Esophagus (tissue), 2 donors: ENCODE data around the gene POLE. TPM values are rescaled to one million over a fixed set of nuclear protein-coding genes. Genes with fewer than 3 reads are reported as not detected.
A peak's percentile ranks its signal among the peaks of the same experiment; 100 is the strongest.

Experiments
- H3K27ac ChIP-seq, 2 donors: one replicate each; pipeline ENCODE4 v1.5.1; 2013; ENCODE audit warnings: low read depth in 2 of 2, mild to moderate bottlenecking in 2 of 2, inconsistent platforms in 1 of 2, low read length in 1 of 2, moderate library complexity in 1 of 2
- H3K27me3 ChIP-seq, 2 donors: one replicate each; pipeline ENCODE4 v1.6.1; 2013; ENCODE audit warnings: low read length in 2 of 2, control low read depth in 1 of 2, mild to moderate bottlenecking in 1 of 2; ENCODE audit not compliant: insufficient read depth in 2 of 2, control insufficient read depth in 1 of 2
- H3K36me3 ChIP-seq, 2 donors: one replicate each; pipeline ENCODE4 v1.6.1; 2013; ENCODE audit warnings: low read length in 1 of 2; ENCODE audit not compliant: control insufficient read depth in 2 of 2, insufficient read depth in 2 of 2
- H3K4me1 ChIP-seq, 2 donors: one replicate each; pipeline ENCODE4 v1.6.1; 2013; ENCODE audit warnings: low read length in 1 of 2; ENCODE audit not compliant: control insufficient read depth in 2 of 2, insufficient read depth in 2 of 2
- H3K4me3 ChIP-seq, 2 donors: one replicate each; pipeline ENCODE4 v1.5.1; 2013; ENCODE audit warnings: low read length in 2 of 2, mild to moderate bottlenecking in 2 of 2, low read depth in 1 of 2, moderate library complexity in 1 of 2
- H3K9me3 ChIP-seq, 2 donors: one replicate each; pipeline ENCODE4 v1.6.1; 2013; ENCODE audit warnings: mild to moderate bottlenecking in 2 of 2, low read depth in 1 of 2, low read length in 1 of 2, moderate library complexity in 1 of 2; ENCODE audit not compliant: control insufficient read depth in 2 of 2, insufficient read depth in 1 of 2
- WGBS, 2 donors: extraction: QIAGEN DNeasy Blood & Tissue Kit; methylation state at CpG; one replicate each; pipeline ENCODE4 v1.1.7; 2013; 5-methylcytosine and 5-hydroxymethylcytosine counted together
- polyA plus RNA-seq, 2 donors: library from polyadenylated mRNA; stranded (reverse); fragments of 200-250 nt; gene quantifications; one replicate each; pipeline ENCODE4 v1.2.3, GENCODE V29; 2013
- donor health status: healthy with polysubstance abuse.
- donor health status: Bipolar disorder and iron deficiency.

Gene POLE
- polyA plus RNA-seq, 2 donors = 16.7 to 41.2 TPM

DNA sequence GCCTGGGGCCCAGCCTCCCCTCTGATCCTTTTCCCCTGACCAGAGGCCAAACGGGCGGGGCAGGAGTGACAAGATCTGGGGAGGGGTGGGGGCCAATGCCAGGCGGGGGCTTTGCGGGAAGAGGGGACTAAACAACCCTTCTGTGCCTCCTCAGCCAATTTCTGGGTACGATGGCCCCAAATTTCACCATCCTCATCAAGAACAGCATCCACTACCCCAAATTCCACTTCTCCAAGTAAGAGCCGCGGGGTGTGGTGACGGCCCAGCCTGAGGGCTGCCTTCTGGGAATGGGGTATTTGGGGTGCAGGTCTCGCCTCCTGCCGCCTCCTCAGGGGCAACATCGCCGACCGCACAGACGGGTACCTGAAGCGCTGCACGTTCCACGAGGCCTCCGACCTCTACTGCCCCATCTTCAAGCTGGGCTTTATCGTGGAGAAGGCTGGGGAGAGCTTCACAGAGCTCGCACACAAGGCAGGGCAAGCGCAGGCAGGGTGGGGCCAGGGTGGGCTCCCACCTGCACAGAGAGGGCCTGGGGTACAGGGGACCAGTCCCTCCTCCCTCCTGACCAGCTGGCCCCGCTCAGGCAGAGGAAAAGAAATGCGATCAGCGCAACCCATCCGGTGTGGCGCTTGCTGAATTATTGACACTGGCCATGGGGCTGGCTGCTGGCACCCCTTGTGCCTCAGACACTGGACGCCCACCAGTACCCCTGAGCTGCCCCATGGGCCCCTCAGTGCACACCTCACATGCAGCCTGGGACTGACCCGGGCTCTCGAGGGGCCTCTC is 66.8 kb downstream of the POLE start:
- H3K36me3 ChIP-seq = peaks cover 0 to 12% of the 10 kb centered on the region in 2 donors
- no peak overlapping the region for H3K4me3 ChIP-seq
- H3K27me3 ChIP-seq = peaks cover 2 to 19% of the 10 kb centered on the region in 2 donors
- no peak overlapping the region for H3K27ac ChIP-seq
- H3K9me3 ChIP-seq = peaks cover 0 to 11% of the 10 kb centered on the region in 2 donors
- whole genome bisulfite sequencing, 2 donors = 54 to 56% methylated on average over 21 to 29 of the region's 29 CpGs
- peaks cover 15% of the 10 kb centered on the region in 2 donors for H3K4me1 ChIP-seq

DNA sequence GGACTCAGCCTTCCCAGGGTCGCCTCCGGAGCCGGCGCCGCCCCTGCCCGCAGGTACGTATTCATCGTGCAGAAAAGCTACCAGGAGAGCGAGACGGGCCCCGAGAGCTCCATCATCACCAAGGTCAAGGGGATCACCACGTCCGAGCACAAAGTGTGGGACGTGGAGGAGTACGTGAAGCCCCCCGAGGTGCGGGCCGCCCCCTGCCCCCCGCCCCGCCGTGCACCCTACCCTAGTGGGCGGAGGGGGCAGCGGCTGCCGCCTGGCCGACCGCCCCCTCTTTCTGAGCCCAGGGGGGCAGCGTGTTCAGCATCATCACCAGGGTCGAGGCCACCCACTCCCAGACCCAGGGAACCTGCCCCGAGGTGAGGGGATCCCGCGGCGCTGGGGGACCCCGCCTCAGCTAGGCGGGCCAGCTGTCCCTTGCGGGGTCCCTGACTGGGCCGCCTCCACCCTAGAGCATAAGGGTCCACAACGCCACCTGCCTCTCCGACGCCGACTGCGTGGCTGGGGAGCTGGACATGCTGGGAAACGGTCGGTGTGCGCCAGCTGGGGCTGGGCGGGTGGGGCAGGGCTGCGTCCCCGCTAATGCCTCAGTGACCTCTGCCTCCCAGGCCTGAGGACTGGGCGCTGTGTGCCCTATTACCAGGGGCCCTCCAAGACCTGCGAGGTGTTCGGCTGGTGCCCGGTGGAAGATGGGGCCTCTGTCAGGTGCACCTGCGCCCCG is 67.6 kb downstream of the POLE start:
- H3K27ac ChIP-seq = no peak overlapping the region
- no peak overlapping the region for H3K4me3 ChIP-seq
- peaks cover 15% of the 10 kb centered on the region in 2 donors for H3K4me1 ChIP-seq
- peaks cover 0 to 5% of the 10 kb centered on the region in 2 donors for H3K36me3 ChIP-seq
- WGBS, 2 donors = 16 to 19% methylated on average over 52 to 53 of the region's 53 CpGs
- peaks cover 0 to 11% of the 10 kb centered on the region in 2 donors for H3K9me3 ChIP-seq
- H3K27me3 ChIP-seq = peaks cover 2 to 19% of the 10 kb centered on the region in 2 donors

DNA sequence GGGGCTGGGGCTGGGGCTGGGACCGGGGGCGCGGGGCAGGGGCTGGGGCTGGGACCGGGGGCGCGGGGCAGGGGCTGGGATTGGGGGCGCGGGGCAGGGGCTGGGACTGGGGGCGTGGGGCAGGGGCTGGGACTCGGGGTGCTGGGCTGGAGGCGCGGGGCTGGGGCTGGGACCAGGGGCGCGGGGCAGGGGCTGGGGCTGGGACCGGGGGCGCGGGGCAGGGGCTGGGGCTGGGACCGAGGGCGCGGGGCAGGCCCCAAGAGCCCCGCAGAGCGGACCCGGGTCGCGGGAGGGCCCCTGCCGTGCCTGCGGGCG is 68.1 kb downstream of the POLE start:
- peaks cover 0 to 11% of the 10 kb centered on the region in 2 donors for H3K9me3 ChIP-seq
- H3K27me3 ChIP-seq = peaks cover 2 to 19% of the 10 kb centered on the region in 2 donors
- H3K4me3 ChIP-seq = no peak overlapping the region
- WGBS, 2 donors = 4 to 14% methylated on average over 8 to 28 of the region's 28 CpGs
- H3K27ac ChIP-seq = no peak overlapping the region
- H3K4me1 ChIP-seq = peaks cover 15% of the 10 kb centered on the region in 2 donors
- no peaks in the 10 kb centered on the region for H3K36me3 ChIP-seq

DNA sequence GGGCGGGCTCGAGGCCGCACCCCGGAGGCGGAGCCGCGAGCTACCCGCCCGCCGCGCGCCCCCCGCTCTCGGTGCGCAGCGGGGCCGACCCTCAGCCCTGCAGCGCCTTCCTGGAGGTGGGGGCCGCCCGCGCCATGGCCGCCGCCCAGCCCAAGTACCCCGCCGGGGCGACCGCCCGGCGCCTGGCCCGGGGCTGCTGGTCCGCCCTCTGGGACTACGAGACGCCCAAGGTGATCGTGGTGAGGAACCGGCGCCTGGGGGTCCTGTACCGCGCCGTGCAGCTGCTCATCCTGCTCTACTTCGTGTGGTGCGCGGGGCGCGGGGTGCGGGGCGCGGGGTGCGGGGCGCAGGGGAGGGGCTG is 68.5 kb downstream of the POLE start, which contains the start of gene P2RX2:
Gene P2RX2, plus strand, starts transcription at position 94 of the 361 bp plus-strand sequence. Its CDS starts 41 bp downstream, at position 135.
- Histone ChIP-seq H3K36me3 (no peaks in the 10 kb centered on the region), H3K27me3 (peaks cover 2 to 19% of the 10 kb centered on the region in 2 donors), H3K27ac (no peak within 1 kb of the TSS), H3K4me3 (peak within 1 kb of the TSS in 1 of 2 donors; percentile 23), H3K4me1 (peaks cover 15% of the 10 kb centered on the region in 2 donors), H3K9me3 (peaks cover 0 to 11% of the 10 kb centered on the region in 2 donors)
- 2 to 5% methylated on average over 29 to 49 of the region's 49 CpGs for WGBS, 2 donors

DNA sequence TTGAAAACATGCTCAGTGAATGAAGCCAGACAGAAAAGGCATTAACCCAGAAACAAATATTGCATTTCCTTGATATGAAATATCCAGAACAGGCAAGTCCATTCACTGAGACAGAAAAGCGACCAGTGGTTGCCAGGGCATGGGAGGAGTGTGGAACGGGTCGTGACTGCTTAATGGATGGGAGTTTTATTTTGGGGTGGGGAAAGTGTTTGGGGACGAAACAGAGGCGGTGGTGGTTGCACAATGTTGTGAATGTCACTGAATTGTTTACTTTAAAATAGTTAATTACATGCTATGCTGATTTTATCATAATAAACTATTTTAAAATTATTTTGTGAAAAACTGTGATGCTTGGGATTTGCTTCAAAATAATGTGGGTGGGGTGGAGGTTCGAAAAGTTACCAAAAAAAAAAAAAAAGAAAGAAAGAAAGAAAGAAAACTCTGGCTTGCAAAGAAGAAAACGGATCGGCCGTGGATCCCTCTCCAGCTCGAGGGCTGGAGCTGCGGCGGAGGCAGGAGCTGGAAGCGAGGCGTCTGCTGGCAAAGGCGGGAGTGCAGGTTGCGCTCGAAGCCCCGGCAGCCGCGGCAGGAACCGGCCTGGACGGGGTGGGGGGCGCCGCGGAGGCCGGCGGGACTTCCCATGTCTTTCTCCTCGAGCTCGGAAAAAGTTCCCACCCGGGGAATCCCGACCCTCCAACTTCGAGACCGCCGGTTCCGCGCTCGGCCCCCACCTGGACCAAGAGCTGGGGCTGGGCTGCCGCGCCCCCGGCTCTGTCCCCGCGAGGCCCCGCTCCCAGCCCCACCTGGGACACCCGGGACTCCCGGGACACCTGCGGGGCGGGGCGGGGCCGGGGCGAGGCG is 69.1 kb downstream of the POLE start:
- WGBS, 2 donors = 7 to 9% methylated on average over 26 to 51 of the region's 51 CpGs
- Histone ChIP-seq H3K27ac (no peak overlapping the region), H3K4me3 (peak overlapping the region in 1 of 2 donors; percentile 23), H3K27me3 (peaks cover 2 to 19% of the 10 kb centered on the region in 2 donors), H3K9me3 (peaks cover 0 to 11% of the 10 kb centered on the region in 2 donors), H3K4me1 (peaks cover 11 to 14% of the 10 kb centered on the region in 2 donors), H3K36me3 (no peaks in the 10 kb centered on the region)

DNA sequence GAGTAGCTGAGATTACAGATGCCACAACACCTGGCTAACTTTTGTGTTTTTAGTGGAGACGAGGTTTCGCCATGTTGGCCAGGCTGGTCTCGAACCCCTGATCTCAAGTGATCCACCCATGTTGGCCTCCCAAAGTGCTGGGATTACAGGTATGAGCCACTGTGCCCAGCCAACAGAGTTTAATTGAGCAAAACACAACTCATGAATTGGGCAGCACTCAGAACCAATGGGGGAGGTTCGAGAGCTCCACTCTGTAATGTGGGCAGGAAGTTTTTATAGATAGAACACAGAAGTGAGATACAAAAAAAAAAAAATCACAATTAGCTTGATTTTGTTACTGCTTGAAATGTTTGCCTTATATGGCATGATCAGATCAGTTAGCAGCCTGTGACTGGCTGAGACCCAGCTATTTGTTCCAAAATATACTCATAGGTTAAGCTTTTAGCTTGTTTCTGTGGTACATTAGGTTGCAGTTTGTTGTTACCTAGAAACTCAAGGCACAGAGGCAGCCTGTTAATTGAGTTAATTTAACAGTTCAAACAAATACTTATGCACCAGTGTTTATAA is 69.9 kb downstream of the POLE start:
- Histone ChIP-seq H3K9me3 (peaks cover 0 to 11% of the 10 kb centered on the region in 2 donors), H3K4me1 (peaks cover 3 to 7% of the 10 kb centered on the region in 2 donors), H3K27ac (no peak overlapping the region), H3K27me3 (peaks cover 2 to 19% of the 10 kb centered on the region in 2 donors), H3K36me3 (no peaks in the 10 kb centered on the region), H3K4me3 (no peak overlapping the region)
- WGBS, 2 donors = 87 to 88% methylated on average over 4 of the region's 4 CpGs

DNA sequence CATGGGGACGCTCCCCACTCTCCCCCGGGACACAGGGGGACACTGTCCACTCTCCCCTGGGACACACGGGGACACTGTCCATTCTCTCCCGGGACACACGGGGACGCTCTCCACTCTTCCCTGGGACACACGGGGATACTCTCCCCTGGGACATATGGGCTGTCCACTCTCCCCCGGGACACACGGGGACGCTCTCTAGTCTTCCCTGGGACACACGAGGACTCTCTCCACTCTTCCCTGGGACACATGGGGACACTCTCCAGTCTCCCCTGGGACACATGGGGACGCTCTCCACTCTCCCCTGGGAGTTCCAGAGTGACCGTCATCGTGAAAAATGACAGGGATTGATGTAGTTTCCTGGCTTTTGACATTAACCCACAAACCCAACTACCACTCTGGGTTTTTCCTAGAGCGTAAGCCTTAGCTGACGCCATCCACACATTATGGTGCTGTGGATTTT is 71.5 kb downstream of the POLE start:
- peaks cover 0 to 7% of the 10 kb centered on the region in 2 donors for H3K4me1 ChIP-seq
- H3K4me3 ChIP-seq = no peak overlapping the region
- peaks cover 0 to 17% of the 10 kb centered on the region in 2 donors for H3K9me3 ChIP-seq
- no peak overlapping the region for H3K27ac ChIP-seq
- 82% methylated on average over 15 to 16 of the region's 16 CpGs for whole genome bisulfite sequencing, 2 donors
- no peaks in the 10 kb centered on the region for H3K36me3 ChIP-seq
- H3K27me3 ChIP-seq = peaks cover 2 to 19% of the 10 kb centered on the region in 2 donors

DNA sequence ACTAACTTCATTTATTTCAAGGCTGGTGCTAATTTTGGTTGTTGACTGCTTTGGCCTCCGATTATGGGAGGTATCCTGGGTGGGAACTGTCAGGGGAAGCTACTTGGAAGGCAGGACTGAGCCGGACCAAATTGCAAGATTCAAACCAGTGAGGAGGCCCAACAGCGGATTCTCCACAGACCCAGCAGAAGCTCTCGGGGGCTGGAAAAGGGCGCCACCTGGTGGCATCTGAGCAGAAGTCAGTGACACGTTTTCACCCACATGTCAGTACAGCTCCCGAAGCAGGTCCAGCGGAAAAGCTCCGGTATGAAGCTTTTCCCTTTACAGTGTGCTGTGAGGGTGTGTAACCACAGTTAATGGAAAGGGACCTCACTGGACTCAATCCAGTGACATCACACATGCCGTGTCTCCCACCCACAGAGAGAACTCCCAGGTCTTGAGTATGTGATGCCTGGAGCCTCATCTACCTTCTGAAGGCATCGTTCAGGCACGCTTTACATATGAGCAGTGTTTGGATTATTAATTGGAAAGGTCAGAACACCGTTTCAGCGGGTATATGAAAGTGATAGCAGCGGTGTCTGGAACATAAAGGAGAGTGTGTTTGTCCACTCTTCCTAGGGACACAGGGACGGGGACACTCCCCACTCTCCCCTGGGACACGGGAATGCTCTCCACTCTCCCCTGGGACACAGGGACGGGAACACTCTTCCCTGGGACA is 72.1 kb downstream of the POLE start:
- H3K36me3 ChIP-seq = no peaks in the 10 kb centered on the region
- no peak overlapping the region for H3K27ac ChIP-seq
- WGBS, 2 donors = 26 to 27% methylated on average over 18 of the region's 18 CpGs
- no peak overlapping the region for H3K4me3 ChIP-seq
- peaks cover 0 to 17% of the 10 kb centered on the region in 2 donors for H3K9me3 ChIP-seq
- peaks cover 1 to 7% of the 10 kb centered on the region in 2 donors for H3K4me1 ChIP-seq
- H3K27me3 ChIP-seq = peaks cover 2 to 18% of the 10 kb centered on the region in 2 donors
